Hematopoietic multipotent progenitor cell treated with erythropoietin and hydrocortisone succinate and interleukin-3 and kit ligand, for 8 days (in vitro differentiated cells): ENCODE data around the gene LRRC73.
"Not testable (repeated sequence)": the region's sequence is repeated elsewhere in the genome, so short reads cannot be mapped to it uniquely, and the experiment has no call there.

Experiments used
- DNase-seq: peaks from one replicate; pipeline ENCODE4 v3.0.0-alpha.2; 2015

LRRC73 gene, protein sequence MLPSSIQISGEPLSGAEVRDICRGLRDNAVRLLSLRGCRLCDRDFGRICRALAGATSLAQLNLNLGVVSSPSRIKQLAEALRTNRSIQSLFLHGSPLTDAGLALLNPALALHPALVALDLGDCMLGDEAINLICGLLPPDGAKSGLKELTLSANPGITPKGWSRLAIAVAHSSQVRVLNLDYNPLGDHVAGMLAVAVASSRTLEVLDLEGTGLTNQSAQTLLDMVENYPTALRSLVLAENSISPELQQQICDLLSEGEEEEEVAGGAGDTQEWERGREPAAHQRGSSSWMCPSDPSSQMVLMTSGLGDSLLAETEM

DNA sequence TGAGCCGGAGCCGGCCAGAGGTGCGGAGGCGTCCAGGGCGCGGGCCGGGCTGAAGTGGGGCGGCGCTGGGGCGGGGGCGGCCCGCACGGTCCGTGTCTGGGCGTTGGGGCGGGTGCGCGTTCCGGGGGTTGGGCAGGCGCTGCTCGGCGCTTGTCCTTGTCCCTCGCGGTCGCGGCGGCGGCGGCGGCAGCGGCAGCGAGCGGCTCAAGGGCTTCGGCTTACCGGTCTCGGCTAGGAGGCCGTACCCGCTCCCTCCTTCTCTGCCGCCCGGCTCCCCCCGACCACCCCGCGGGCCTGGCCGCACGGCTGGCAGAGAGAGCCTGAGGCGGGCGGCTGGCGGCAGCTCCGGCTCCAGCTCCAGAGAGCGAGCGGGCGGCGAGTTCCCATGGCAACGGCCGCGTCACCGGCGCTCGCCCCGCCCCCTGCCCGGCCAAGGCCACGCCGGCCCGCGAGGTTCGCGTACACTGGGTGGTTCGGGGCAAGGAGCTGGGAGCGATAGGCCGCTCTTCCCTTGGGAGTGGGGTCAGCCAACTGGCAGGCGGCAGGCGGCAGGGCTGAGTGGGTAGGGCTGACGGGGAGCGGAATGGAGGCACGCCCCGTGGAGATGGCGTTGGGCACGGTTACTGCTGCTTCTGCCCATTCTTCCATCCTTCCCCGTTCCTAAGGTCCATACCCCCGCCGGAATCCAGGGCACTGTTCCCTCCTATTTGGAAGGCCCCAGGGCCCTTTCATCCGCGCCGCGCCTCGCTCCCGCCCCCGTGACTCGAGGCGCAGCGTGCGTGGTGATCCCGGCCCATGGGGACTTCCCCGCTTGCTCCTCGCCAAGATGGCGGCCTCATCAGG lies at the start of gene LRRC73:
LRRC73 (minus strand) TSS at position 363 of the 843 bp plus-strand sequence. CDS start 561 bp downstream, outside the sequence.
- peak; percentile 69 for DNase-seq

DNA sequence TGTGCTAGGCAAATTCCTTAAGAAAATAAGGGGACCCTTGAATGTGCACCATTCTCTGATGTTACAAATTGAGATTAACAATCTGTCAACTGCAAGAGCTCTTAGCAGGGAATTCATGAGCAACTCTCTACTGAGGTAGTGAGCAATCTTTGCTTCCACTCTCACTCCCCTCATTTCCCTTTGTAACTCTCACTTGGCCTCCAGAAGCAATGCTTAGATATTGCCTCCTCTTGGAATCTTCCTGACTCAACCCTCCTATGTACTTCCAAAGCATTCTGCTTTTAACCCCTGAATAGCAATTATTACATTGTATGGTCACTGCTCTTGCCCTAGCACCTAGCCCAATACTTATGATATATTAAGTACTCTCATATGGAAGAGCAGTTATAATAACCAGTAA lies 49.2 kb upstream of the LRRC73 start:
- no peak for DNase-seq

DNA sequence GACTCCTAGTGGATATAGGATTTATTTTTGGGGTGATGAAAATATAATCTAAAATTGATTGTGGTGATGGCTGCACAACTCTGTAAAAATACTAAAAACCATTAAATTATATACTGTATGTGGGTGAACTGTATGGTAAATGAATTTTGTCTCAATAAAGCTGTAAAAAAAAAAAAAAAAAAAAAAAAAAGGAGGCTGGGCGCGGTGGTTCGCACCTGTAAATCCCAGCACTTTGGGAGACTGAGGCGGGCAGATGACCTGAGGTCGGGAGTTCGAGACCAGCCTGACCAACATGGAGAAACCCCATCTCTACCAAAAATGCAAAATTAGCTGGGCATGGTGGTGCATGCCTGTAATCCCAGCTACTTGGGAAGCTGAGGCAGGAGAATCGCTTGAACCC lies 47.5 kb upstream of the LRRC73 start:
- DNase-seq = not testable (repeated sequence)

DNA sequence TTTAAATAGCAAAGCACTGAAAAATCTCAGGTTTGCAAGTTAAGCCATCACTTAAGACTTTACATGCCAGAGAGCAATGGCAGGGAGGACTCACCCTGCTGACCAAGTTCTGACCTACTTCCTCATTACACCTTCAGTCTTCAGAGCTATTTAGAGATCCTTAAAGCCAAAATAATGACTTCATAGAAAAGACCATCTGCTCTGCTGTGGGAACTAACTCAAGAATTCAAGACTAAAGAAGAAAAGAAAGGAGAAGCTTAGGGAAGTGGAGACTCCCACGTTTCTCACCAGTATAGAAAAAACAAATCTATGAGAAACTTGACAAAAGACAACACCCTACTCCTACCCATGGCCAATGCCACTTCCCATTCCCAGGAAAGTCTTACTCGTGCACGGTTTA lies 37.1 kb upstream of the LRRC73 start:
- DNase-seq = no peak

DNA sequence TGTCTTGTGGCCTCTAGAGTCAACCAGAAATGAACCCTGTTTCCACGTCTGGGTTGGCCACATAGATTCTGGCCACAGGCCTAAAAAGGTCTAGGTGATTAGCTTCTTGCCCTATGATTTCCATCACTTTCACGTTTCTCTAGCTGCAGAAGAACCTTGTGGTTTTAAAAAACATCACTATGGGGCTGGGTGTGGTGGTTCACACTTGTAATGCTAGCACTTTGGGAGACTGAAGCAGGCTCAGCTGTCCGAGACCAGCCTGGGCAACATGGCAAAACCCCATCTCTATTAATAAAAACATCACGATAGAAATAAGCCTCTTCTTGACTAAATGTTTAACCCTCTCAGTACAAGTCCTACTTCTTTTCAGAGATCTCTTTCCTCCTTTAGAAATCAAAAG lies 34.3 kb upstream of the LRRC73 start:
- no peak for DNase-seq

DNA sequence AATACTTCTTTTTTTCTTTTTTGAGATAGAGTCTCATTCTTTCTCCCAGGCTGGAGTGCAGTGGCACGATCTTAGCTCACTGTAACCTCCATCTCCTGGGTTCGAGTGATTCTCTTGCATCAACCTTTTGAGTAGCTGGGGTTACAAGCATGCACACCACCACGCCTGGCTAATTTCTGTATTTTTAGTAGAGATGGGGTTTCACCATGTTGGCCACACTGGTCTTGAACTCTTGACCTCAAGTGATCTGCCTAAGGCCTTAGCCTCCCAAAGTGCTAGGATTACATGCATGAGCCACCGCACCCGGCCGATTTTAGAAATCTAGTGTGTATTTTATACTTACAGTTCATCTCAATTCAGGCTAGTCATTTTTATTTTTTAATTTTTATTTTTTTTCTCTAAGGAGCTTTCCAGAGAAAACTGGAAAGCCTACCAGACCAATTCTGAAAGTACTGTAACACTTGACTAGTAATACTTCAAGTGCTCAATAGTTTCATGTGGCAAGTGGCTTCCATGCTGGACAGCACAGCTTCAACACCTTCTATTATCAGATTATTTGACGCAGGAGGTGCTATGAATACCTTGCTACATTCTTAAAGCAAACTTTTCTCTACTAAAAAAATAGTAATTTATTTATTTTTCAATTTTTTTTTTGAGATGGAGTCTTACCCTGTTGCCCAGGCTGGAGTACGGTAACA lies 31.8 kb upstream of the LRRC73 start:
- DNase-seq = no peak

DNA sequence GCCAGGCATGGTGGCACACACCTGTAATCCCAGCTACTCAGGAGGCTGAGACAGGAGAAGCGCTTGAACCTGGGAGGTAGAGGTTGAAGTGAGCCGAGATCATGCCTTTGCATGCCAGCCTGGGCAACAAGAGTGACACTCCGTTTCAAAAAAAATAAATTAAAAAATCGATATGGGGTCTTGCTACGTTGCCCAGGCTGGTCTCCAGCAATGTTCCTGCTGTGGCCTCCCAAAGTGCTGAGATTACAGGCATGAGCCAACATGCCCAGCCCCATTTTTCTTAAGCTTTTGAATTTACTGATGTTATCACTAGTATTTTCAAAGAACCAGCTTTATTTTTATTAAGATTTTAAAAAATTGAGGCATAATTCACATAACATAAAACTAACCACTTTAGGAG lies 30.4 kb upstream of the LRRC73 start:
- no peak for DNase-seq

DNA sequence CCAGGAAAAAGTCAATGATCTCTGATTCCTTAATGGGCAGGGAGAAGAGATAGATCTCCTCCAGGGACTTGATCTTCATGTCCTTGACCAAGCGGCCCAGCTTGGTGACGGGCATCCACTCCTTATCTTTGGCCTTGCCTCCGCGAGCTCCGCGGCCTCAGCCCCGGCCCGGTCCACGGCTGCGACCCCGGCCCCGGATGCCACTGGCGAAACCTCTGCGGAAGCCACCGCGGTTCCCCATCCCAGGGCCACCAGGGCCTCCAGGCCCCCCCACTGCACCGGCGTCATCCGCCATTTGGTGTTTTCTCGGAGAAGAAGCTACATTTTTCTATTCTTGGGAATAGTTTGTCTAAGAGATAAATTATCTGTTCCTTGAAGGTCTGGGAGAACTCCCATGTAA lies 29.3 kb upstream of the LRRC73 start:
- not testable (repeated sequence) for DNase-seq

DNA sequence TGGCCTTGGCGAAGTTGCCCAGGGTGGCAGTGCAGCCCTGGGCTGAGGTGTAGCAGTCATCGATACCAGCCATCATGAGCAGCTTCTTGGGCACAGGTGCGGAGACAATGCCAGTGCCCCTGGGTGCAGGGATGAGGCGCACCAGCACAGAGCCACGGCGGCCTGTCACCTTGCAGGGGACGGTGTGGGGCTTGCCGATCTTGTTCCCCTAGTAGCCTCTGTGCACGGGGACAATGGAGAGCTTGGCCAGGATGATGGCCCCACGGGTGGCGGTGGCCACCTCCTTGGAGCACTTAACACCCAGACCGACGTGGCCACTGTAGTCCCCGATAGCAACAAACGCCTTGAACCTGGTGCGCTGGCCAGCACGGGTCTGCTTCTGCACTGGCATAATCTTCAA lies 28.8 kb upstream of the LRRC73 start:
- not testable (repeated sequence) for DNase-seq

DNA sequence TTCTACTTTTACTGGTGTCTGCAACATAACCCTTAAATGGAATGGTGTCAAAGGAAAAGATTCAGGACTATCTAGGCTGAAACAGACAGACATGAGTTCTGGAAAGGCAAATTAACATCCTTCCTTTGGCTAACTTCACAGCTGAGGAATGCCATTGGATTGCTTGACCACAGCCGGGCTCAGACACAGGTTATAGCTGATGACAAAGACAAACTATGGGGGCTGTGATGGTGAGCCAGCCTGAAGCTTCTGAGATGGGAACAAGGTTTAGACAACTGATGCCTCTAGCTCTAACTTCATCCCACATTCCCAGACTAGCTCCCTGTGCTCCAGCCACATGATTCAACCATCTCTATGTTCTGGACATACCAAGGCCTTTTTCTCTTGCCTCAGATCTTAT lies 22.1 kb upstream of the LRRC73 start:
- DNase-seq = no peak

DNA sequence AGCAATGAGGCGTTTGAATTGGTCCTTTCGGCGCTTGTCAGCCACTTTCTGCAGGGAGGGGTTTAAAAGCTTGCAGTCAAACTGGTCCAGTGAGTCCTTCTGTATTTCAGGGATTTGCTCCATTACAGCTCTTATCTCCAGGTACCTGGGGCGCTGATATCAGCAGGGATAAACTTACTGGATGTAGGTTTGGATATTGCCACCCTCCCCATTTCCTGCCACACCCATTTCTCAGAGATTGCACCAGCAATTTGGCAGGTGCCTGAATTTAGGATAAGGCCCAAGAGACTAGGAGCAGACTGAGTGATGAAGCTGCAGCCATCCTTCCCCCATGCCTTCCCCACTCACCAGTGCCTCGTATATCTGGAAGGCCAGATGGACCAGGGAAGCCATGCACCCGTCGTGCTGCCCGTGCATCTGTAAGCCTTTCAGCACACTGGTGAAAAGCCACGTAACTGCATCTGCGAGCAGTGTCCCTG lies 14.4 kb upstream of the LRRC73 start:
- peak; percentile 20 for DNase-seq

DNA sequence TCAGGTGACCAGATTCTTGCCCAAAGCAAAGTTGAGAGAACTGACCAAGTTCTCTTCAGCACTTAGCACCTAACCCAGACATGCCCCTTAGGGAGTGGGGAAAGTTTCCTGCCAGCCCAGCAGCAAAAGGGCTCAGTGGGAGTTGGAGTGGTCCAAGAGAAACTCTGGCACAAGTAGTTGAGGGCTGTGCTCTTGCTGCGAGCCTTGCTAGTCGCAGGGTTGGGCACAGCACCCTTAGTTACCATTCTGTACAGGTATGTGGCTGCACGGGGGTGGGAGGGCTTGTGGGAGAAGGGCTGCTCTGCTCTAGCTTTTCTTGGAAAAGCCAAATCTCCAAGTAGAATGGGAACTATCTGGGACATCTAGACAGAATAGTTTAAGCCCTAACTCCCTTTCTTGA lies 13.1 kb upstream of the LRRC73 start:
- DNase-seq = no peak

DNA sequence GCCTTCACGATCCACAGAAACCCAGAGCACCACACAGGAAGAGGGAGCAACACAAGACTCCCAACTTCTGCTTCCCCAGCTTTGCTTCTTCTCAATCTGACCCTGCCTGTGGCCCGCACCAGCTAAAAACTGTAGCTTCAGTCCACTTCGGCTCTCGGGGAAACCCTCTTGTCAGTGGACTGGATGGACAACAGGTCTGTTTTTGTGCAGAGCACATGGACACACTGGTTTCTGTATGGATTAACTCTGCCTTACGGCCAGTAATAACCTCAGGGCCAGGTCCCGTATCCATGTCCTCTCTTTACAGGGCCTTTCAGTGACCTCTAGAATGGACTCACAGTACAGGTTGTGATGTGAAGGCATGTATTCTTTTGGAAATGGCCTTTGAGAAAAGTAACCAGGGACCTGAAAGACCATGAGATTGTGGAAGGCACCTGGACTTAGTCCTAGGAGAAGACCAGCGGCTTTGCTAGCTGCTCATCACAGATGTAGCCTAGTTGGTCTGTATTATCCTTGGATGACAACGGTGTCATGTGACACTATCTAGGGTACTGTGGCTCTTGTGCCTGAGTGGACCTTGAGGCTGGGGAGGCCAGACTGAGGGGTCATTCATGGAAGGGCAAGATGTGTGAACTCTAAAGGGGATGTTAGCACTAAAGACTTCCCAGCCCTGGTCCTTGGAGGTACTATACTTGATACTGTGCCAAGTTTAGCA lies 12.6 kb upstream of the LRRC73 start:
- DNase-seq = no peak

DNA sequence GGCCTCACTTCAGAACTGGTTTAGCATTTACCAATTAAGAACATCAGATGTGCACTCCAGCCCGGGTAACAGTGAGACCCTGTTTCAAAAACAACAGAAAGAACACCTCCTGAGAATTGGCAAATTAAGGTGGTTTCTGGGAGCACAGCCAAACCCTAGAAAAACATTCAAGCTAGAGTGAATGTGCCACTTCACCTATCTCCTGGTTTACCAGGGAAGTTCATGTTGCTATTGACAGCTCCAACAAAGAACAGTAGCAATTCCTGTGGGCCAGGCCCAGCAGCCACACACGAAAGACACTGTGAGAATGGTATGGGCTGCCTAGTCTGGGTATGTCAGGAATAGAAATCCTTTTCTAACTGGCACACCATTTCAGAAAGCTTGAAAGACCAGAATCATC lies 11.7 kb upstream of the LRRC73 start:
- no peak for DNase-seq

DNA sequence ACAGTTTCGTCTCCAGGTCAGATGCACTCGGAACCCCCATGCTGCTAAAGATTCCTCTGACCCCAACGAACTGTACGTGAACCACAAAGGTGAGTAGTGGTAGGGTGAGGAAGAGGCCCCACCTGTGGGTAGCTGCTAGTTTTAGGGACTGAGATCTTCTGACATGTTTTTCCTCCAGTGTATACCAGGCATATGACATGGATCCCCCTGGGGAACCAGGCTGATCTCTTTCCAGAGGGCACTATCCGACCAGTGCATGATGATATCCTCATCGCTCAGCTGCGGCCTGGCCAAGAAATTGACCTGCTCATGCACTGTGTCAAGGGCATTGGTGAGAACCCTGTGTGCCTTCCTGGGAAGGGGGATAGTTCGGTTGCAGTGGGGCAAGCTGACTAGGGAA lies 10.0 kb upstream of the LRRC73 start:
- no peak for DNase-seq

DNA sequence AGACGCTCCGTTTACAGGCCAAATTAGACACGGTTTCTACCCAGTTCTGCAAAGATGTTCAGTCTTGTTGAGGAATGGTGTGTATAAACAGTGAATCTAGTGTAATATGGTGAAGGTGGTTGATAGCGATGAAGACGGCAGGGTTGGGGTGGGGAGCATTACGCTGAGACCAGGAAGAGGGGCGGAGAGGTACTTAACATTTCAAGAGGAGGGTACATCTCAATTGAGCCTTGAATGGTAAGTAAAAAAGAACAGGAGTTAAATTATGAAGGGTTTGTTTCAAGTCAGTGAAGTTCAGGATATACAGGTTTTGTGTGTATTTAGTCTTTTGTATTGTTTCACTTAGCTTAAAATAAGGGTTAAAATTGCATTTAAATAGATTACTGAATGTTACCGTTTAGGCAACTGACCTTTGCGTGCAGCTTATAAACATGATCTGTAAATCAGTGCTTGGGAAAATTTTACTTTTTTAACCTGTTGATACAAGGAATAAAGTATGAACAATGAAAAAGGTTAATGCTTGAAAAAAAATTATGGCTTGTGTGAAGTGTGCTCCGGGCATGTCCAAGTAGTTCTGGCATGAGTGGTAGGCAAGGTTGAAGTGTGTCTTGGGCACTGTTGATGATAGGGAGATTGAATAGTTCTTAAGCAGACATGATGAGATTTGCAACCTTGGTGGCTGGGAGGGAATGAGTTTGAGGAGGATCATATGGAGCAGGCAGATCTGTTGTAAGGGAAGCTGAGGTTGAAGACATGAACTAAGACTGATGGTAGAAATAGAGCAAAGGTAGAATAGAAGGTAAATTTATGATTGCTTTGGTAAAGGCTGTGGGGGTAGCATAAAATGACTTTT lies 7.6 kb upstream of the LRRC73 start:
- peak; percentile 37 for DNase-seq

DNA sequence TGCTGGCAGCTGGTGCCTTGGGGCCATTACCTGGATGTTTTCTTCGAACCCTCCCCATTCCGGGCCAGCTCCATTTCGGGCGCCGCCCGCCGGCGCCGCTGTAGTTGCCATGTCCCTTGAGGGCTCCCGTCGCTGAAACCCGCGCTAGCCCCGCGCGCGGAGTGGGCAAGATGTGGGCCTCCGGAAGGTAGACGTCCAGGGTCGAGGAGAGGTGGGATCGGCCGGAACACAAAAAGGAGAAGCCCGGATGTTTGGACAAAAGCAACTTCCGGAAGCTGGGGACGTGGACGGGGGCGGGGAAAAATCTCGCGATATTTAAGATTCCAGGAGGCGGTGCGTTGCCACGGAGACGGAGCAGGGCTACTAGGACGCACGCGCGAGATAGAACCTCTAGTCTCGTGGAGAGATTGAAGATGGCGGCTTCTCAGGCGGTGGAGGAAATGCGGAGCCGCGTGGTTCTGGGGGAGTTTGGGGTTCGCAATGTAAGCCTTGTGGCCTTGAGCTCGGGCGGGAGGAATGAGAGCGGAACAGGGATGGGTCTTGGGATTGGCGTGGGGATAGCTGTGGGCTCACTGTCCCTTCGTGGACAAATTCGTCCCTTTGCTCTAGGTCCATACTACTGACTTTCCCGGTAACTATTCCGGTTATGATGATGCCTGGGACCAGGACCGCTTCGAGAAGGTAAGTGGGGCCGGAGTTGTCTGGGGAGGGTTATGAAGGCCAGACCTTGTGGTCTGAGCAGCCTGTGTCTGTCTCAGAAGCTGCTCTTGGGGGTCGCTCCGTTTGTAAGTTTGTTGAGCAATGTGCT lies 6.8 kb upstream of the LRRC73 start, which contains the start of the genes POLR1C and YIPF3:
POLR1C (plus strand) TSS at position 393 of the 808 bp plus-strand sequence; CDS start at position 414, 21 bp downstream.
YIPF3 (minus strand) TSS at position 230 of the 808 bp plus-strand sequence; CDS start at position 111, 119 bp downstream.
- peak; percentile 98 for DNase-seq

DNA sequence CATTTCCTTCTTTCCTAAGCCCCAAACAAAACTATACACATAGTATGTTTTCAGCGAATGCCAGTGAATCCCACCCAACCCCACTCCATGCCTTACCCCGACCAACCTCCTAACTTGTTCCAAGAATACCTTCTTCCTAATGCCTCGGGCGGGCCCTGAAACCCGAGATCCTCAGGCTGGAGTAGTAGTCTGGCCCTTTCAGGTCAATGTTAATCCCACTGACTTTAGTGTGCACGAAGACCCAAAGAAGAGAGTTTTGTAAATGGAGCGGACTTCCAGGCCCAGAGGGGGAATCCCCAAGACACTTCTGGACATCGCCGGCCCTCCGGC lies 6.2 kb upstream of the LRRC73 start:
- no peak for DNase-seq

DNA sequence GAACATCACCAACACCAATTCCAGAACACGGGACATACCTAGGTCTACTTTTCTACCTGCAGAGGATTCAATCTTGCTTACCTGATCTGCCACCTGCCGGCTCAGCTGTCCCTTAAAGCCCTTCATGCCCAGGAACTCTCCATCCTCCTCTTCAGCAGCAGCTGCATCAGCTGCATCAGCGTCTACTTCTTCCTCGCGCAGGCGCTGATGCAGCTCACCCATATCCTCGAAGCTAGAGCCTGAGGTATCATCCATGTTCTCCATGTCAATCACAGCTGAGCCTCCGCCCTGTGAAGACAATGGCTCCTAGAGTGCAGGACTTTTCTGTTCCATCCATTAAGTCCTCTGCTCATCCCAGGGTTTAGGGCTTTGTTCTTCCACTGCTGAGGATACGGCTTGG lies 5.7 kb upstream of the LRRC73 start:
- no peak for DNase-seq

DNA sequence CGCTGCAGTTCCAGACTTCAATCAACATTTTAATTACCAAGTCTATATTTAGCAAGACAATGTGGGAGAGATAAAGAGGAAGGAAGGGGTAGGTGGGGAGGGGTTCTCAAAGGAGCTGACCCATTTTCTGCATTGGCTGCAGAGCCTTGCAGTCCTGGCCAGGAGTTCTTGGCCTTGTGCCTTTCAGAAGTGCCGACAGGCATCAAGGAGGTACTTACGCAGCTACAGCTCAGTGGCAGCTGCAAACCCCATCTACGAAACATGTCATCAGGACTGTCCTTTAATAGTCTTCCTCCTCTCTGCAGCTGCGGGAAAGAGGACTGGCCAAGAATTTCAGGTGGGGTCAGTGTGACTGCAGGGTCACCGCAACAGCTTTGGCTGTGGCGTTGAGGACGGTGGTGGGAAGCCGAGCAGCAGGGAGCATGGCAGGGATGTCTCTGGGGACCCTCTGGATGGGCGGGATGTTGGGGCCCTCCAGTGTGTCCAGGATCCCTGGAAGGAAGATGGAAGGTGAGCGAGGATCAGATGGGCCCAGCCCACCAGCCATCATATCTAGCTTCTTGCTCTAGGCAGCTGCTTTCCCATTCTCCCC lies 1.8 kb upstream of the LRRC73 start:
- DNase-seq = no peak

DNA sequence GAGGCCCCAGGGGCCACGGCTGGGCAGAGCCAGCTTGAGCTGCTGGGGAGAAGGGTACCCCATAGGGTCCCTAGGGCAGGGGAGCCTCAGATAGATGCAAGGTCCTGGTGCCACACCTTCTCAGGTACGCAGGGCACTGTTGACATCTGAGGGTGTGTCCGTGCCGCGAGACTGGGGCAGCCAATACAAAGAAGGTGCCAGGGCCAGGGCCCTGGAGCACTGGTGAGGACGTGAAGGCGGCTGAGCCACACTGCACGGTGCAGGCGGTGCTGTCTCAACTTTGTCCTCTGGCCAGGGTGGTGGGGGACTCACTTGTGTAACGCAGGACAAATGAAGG lies 649 bp upstream of the LRRC73 start:
- no peak for DNase-seq
